D721Med (cell line): ENCODE data around the gene SOX8.

Source experiments
- DNase-seq: peaks from one replicate; pipeline ENCODE4 v3.0.0; 2011; ENCODE audit warnings: low spot score; ENCODE audit not compliant: insufficient read length
- FAIRE-seq: peaks from 2 replicates; lab custom pipeline; 2011; peaks lifted over from hg19 to GRCh38; lab: Jason Lieb, UNC
- CTCF ChIP-seq: IDR thresholded peaks from 2 replicates; pipeline ENCODE4 v1.5.1; 2012; ENCODE audit warnings: mild to moderate bottlenecking, control low read depth; ENCODE audit not compliant: insufficient read depth; ENCODE audit errors: missing control alignments

The SOX8 gene

GRCh38 chr16:1032607-1033006 lies 51.0 kb downstream of the SOX8 start:
- DNase-seq: no peak
- FAIRE-seq: no peak

GRCh38 chr16:1033128-1033679 lies 51.6 kb downstream of the SOX8 start:
- no peak for TF ChIP-seq CTCF
- DNase-seq (no peak), FAIRE-seq (no peak)

More at GRCh38 chr16:1032607-1033006, 51.0 kb downstream of the SOX8 start:
- no peak for TF ChIP-seq CTCF

GRCh38 chr16:1034230-1035065 lies 52.9 kb downstream of the SOX8 start:
- no peak for FAIRE-seq
- no peak for DNase-seq
- TF ChIP-seq CTCF: no peak

GRCh38 chr16:1035066-1035415 lies 53.5 kb downstream of the SOX8 start:
- DNase-seq: no peak
- FAIRE-seq: no peak

GRCh38 chr16:1036166-1036565 lies 54.6 kb downstream of the SOX8 start:
- no peak for TF ChIP-seq CTCF
- DNase-seq (no peak), FAIRE-seq (no peak)

More at GRCh38 chr16:1035066-1035415, 53.5 kb downstream of the SOX8 start:
- TF ChIP-seq CTCF: no peak
